Raji (cell line): ENCODE results near the gene ALDH1L1.

ENCODE experiments used
- POLR2A ChIP-seq: IDR thresholded peaks from 2 replicates; pipeline ENCODE4 v1.6.1; 2011; ENCODE audit warnings: low read depth, low read length, control low read depth; ENCODE audit not compliant: insufficient read depth

The ALDH1L1 gene

DNA sequence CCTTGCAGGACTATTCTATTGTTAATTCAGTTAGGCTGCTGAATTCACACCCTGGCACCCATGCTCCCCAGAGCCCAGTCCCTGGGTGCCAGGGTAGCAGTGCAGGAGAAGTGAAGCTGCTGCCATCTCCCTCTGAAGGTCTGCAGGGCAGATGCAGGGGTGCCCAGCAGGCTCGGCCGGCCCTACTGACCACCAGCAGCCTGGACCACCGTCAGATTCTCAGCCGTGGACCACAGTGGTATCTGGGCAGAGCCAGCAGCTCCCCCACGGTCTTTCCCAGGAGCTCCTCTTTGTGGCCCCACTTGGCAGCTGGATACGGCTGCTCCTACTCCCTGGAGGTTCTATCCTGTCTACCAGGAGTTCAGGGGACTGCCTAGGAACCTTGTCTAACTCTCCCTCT is 46.8 kb downstream of the ALDH1L1 start:
- no peak for TF ChIP-seq POLR2A

DNA sequence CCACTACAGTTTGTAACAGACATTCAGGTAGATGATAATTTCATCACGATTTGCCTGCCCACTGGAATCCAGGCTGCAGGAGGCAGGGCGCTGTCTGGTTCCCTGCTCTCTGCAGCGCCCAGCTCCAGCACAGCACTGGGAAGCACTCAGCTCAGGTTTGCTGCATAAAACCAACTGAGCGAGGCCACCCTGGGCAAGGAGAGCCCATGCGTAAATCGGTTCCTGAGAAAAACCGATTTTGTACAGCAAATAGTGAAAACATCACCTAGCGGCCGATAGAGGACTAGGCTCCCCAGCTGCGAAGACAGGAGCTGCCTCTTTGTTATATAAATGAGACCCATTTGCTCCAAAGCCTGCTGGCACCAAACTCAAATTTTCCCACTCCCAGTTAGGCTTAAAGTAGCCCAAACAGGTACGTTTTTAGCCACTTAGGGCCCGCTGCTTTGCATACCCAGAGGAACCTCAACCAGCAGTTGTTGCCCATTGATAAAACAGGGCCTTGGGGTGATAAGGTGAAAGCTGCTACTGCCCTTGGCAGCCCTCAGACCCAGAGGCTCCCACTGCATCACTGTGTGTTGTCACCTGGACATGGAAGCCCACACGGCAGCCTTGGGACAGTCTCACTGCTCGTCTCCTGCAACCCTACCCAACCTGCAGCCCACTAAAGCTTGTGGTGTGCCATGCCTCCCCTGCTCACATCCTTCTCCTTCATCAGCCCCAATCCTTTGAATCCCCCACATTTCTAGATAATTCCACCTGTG is 47.5 kb downstream of the ALDH1L1 start:
- TF ChIP-seq POLR2A: no peak

DNA sequence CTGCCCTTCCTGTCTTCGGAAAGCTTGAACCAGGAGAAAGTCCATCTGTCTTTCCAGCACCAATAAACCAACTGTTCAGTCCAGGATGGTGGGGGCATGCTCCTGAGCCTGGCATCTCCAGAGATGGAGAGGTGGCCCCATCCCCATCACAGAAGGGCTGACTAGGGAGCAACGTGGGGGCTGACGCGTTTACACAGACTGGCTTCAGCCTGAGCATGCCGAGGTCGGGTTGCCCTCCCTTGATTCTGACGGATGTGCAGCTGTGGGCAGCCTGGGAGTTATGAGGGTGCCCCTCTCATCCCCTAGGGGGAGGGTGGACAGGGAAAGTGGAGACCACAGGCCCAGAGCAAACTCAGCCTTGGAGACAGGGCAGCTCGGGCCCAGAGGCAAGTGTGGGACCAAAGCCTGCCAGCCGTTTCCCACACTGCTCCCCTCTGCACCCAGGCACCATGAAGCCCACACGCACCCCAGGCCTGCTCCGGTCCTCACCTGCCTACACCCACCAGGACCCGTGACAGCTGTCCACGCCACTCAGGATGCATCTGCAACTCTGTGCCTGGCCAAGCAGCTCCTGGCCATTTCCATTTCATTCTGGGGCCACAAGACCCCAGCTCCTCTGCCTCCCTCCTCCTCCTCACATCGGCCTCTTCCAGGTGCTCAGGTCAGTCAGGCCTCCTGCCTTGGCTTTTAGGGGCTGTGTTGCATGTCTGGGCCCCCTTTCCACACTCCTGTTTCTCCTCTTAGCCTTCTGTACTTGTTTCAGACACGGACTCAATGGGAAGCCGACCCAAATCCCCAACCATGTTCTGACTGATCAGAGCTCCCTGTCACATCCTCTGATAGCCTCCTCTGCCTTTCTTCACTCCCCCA is 48.3 kb downstream of the ALDH1L1 start:
- TF ChIP-seq POLR2A: no peak

DNA sequence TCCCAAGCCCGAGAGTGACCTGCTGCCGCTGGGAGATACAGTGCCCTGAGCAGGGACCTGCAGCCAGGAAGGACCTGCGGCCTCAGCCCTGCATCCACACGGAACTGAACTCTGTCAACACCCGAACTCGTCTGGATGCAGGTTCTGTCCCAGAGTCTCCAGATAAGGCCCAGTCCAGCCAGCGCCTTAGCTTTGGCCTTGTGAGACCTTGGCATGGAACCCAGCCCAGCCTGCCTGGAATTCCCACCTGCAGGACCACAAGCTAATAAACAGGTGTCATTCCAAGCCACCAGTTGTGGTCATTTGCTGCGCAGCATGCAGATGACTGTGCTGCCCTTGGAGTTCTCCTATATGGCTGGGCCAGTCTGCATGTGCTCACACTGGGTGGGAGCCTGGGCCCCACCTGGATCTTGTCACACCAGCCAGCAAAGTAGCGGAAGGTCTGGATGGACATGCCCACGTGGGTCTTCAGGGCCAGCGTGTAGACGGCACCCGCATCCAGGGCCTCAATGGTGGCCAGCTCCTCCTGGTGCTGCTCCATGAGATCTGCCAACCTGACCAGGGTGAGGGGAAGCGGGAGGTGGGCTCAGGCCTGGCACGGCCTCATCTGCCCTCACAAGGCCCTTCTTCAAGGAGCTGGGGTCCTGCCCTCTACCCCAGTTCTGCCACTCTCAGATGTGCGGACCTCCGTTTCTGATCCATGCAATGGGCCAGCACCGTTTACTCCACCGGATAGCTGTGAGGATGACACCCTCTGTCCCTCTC is 49.2 kb downstream of the ALDH1L1 start:
- no peak for TF ChIP-seq POLR2A

DNA sequence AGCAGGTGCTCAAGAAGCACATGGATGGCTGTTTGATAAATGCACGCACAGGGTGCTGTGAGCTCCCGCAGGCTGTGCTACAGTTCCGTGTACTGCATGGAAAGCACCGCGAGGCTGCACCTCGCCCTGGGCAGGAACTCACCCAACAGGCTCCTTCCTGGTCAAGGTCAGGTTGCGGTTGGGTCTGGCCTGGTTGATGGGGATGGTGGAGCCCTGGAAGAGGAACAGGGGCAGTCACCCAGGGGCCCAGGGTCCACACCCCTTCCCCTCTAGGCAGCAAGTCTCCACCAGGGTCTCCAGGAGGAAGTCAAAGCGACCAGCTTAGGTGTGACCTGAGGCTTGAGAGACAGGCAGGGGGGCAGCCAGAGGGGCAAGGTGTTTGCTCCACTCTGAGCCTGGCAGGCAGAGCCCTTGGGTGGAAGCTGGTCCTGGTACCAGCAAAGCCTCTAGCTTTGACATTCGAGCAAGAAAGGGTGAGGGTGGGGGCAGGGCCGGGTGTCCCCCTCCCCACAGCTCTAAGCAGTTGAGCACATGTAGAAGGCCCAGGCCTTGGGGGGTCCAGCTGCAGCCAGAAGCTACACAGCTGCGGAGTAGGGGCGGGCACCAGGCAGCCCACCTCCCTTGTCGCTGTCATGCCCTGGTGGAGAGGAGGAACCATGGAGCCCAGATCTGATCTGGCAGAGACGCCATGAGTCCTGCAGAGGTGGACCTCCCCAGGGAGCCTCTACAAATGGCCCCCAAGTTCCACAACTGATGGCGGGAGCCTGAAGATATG is 50.1 kb downstream of the ALDH1L1 start:
- no peak for TF ChIP-seq POLR2A

DNA sequence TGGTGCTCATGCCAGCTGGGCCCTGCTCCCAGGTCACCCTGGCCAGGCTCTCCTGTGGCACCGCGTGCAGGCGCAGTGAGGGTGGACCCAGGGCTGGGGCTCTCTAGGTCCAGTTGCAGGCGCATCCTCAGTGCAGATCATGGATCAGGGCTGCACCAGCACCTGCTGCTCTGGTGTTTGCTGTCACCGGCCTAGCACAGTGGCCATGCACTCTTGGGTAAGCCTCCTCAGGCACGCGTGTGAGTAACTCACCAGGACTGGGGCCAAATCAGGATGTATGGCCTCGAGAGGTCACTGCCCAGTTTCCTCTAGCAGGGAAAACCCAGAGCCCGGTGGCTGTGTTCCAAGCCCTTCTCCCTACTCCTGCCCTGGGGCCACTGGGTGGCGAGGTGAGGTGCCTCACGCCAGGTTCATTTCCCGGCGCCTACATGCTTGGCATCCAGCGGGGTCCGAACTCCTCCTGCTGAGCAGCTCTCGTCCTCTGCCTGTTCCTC is 50.9 kb downstream of the ALDH1L1 start:
- TF ChIP-seq POLR2A: no peak

DNA sequence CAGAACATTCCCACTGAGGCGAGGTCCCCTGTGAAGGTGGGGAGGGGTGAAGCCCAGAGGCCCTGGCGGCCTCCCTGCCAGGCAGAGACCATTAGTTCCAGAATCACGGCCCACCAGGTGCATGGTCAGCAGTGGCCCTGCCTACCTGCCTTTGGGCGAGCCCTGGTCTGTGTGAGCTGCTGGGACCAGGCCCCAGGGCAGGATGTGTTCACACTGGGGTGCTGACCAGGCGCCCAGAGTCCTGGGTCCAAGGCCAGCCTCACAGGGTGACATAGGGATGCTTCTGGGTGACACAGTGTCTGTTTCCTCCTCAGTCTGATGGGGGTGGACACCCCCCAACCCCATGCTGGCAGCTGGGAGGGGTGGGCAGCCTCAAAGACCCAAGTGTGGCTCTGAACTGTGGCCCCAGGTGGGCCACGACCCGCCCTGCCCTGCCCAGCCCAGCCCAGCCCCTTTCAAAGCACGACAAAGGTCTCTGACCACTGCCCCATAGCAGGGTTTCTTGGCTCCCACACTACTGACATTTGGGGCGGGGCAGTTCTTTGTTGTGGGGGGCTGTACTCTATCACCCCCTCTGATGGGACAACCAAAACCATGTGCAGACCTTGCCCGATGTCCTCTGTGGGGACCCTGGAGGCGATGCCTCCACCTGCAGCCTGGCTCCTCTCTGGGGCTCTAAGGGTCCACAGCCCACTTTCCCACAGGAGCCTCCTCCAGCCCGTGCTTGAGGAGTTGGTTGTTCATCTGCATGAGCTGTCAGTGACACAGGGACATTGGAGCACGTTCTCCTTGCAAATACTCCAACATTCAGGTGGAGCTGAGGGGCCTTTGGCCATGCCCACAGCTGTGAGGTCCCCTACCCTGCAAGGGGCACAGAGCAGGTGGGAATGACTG is 51.6 kb downstream of the ALDH1L1 start:
- no peak for TF ChIP-seq POLR2A

DNA sequence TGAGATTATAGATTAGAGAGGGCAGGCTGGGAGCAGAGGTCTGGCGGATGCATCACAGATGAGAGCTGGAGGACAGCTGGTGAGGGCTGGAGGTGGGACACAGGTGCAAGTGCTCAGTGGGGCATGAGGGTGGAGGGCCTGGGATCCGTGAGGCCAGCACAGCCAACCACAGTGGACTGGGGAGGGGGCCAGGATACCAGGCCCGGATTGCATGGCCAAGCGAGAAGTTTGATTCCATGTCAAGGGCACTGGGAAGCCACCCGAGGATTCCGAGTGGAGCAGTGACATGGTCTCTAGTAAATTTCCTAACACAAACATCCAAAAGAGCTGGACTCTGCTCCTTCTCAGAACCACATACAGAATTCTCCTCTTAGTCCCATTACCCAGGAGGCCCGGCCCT is 52.5 kb downstream of the ALDH1L1 start:
- TF ChIP-seq POLR2A: no peak

DNA sequence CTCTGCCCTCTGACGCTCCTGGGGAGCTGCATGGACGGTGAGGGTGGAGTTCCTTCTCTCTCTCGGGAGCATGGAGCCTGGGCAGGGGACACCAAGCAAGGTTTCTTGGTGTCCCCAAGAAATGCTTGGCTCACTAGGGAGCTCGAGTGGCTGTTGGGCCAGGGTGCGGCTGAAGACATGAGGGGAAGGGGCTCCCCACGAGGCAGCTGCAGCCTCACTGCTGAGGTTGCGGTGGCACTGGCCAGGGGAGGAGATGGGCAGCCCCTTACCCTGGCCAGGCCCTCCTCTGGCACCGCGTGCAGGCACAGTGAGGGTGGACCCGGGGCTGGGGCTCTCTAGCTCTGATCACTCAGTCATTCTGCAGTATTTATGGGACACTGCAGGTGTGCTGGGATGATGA is 52.9 kb downstream of the ALDH1L1 start:
- TF ChIP-seq POLR2A: no peak

DNA sequence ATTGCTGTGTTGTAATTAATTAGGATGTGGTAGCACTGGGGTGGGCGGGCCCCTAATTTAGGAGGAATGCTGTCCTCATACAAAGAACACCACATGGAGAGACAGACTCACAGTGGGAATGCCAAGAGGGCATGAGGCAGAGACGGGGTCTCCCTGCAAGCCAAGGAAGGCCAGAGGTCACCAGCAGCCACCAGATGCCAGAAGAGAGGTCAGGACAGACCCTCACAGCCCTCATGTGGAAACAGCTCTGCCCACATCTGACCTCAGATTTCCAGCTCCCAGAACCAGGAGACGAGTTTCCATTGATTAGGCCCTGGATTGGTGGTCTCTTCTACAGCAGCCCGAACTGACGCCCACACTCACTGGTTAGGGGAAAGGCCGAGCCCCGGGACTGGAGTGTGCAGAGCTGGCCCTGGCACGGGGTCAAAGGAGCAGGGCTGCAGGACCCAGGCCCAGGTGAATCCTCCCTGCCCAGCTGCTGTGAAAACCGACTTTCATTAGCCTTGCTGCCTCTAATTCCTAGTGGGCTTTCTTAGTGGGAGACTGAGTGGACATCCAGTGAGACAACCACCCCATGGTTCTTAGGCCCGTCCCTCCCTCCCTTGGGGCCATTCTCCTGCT is 53.5 kb downstream of the ALDH1L1 start:
- no peak for TF ChIP-seq POLR2A

DNA sequence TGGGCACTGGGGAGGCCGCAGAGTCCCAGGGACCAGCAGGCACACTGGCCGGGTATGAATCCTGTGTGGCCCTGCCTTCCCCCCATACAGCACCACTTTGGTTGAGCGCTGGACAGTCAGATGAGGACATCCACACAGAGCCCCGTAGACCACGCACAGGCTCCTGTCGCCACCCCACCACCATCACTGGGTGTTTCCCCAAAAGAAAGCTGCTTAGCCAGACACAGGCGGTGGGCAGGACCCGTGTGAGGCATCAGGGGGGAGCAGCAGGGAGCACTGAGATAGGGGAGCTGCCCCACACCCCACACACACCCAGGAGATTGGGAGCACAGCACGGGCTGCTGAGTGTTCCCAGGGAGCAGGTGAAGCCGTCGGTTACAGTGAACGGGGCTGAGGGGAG is 54.1 kb downstream of the ALDH1L1 start:
- TF ChIP-seq POLR2A: no peak

DNA sequence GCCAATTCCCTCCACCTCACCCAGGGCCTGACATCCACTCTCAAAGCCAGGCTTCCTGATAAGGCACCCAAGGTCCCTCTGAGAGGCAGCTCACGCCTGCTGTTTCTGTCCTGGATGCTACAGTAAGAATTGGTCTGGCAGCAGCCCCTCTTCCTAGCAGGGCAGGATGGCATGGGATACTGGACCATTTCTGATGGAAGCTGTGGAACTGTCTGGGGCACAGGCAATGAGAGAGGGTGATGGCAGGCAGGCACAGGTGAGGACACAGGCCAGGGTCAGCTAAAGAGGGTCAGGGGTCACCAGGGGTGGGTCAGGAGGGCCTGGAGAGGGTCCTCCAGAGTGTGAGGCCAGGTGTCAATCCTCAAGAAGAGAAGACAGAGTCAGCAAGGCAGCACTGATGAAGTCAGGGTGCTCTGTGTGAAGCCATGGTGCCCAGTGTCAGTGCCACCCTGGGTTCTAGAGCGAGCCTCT is 54.6 kb downstream of the ALDH1L1 start:
- no peak for TF ChIP-seq POLR2A

DNA sequence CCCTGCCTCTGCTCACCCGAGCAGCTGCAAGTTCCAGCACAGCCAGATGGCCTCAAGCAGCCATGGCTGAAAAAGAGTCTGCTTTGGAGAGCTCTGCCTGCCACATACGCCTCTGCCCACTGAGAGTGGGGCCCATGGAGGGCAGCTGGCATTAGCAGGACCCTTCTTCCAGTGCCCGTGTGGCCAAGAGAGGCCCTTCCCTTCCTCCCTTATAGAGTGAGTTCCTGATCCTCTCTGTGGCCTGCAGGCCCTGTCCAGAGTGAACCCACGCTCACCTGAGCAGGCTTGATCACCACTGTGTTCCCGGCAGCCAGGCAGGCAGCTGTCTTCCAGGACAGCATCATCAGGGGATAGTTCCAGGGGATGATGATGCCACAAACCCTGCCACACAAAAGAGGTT is 55.0 kb downstream of the ALDH1L1 start:
- no peak for TF ChIP-seq POLR2A
